Testis (tissue), 3 donors: ENCODE measurements around the gene KCNJ15. TPM values are rescaled to one million over a fixed set of nuclear protein-coding genes. Genes with fewer than 3 reads are reported as not detected.

Experiments used
- DNase-seq: peaks from one replicate; pipeline ENCODE4 v3.0.0-alpha.2; 2019
- H3K27ac ChIP-seq, 2 donors: fragments of 200-600 bp; sonication (generic); one replicate each; pipeline ENCODE4 v1.5.1; 2019
- H3K27me3 ChIP-seq: fragments of 200-600 bp; sonication (generic); one replicate; pipeline ENCODE4 v1.5.1; 2019
- H3K36me3 ChIP-seq: fragments of 200-600 bp; sonication (generic); one replicate; pipeline ENCODE4 v1.5.1; 2017; ENCODE audit warnings: low read depth; ENCODE audit errors: missing control alignments
- H3K4me1 ChIP-seq: fragments of 200-600 bp; sonication (generic); one replicate; pipeline ENCODE4 v1.5.1; 2019
- H3K4me3 ChIP-seq, 2 donors: fragments of 200-600 bp; sonication (generic); one replicate each; pipeline ENCODE4 v1.5.1; 2017 to 2019
- H3K9me3 ChIP-seq: fragments of 200-600 bp; sonication (generic); one replicate; pipeline ENCODE4 v1.5.1; 2017
- CTCF ChIP-seq, 3 experiments: fragments of 450-650 bp in 2 of 3; fragments of 200-600 bp in 1 of 3; sonication (generic) in 1 of 3; IDR thresholded peaks; one replicate each; pipeline ENCODE4 v1.5.1; 2016 to 2019; ENCODE audit warnings: antibody characterized with exemption in 3 of 3, mild to moderate bottlenecking in 2 of 3, moderate library complexity in 1 of 3
- POLR2A ChIP-seq: fragments of 450-650 bp; IDR thresholded peaks from one replicate; pipeline ENCODE4 v1.6.1; 2017; ENCODE audit warnings: antibody characterized with exemption, mild to moderate bottlenecking, moderate library complexity
- WGBS, 2 donors: methylation state at CpG; one replicate each; pipeline ENCODE4 v1.1.5; 2018; 5-methylcytosine and 5-hydroxymethylcytosine counted together
- intact Hi-C: fragments of 100-400 bp; cut with DNase I; formaldehyde crosslinking; loops from one replicate; pipeline ENCODE4 v1.15.1; 2023; ENCODE audit warnings: low total_unique reads
- polyA plus RNA-seq: library from polyadenylated mRNA; stranded (reverse); fragments of 350-450 nt; fragmentation: Illumina TruSeq; extraction: RNeasy Lipid Tissue Mini Kit (QIAGEN cat#74804); gene quantifications from one replicate; pipeline ENCODE4 v1.2.3, GENCODE V29; 2014; ENCODE audit warnings: low read depth, low replicate concordance; ENCODE audit not compliant: insufficient read depth
- total RNA-seq, 2 donors: library from RNA; depleted of rRNA; stranded (reverse); fragments of >200 nt; gene quantifications; one replicate each; pipeline ENCODE4 v1.2.3, GENCODE V29; 2016

The KCNJ15 gene
- total and polyA plus RNA-seq, 3 donors from 2014 or later: 4.9 to 13.0 (median 6.4) TPM

DNA sequence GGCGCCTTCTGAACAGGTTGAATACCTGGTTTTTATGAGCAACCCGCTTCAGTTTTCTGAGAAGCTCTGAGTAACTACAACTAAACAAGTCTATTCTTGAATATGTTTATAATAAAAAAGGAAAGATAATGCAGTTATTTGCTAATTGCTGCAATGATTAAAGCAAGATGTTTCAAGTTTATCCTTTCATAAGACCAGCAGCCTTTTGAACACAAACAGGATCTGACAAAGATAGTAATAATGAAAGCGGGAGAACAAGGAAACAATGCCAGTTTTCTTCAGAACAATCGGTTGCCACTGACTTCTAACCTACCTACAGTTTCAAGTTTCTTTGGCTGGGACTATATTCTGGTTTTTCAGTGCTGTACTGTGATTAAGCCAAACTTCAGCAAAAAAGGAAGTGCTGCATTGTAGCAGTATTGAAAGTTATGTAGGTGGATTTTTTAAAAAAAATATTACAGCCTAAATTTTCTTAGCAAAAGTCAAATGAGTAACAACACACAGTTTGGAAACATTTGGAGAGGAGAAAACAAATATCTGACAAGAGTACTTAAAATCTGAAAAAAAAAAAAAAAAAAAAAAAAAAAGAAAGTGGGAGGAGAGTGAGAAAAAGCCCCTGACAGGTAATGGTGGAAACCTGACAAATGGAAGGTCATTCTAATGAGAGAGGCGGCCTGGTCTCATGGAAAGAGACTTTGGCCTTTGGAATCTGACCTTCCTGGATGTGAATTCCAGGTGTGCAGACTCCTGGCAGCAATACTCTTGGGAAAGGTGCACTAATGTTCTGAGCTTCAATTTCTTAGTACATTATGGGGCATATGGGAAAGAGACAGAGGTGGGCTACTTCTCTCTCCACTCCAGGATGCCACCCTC lies 11.4 kb downstream of the KCNJ15 start:
- H3K27me3 ChIP-seq: no peaks in the 10 kb centered on the region
- DNase-seq: no peak
- H3K4me1 ChIP-seq: peaks cover 18% of the 10 kb centered on the region
- H3K36me3 ChIP-seq: no peaks in the 10 kb centered on the region
- H3K9me3 ChIP-seq: no peaks in the 10 kb centered on the region
- H3K4me3 ChIP-seq: no peak overlapping the region
- intact Hi-C loops: no loop called here
- 64 to 66% methylated on average over 5 of the region's 5 CpGs for WGBS, 2 donors
- H3K27ac ChIP-seq: no peak overlapping the region
- TF ChIP-seq CTCF (IDR thresholded peaks at IDR 0.05) (no peak), POLR2A (no peak)

- intact Hi-C loops: no loop called here
- Histone ChIP-seq H3K27me3 (no peaks in the 10 kb centered on the region), H3K27ac (no peak overlapping the region), H3K9me3 (no peaks in the 10 kb centered on the region), H3K4me3 (no peak overlapping the region), H3K36me3 (no peaks in the 10 kb centered on the region), H3K4me1 (peaks cover 18% of the 10 kb centered on the region)
- WGBS, 2 donors: 68 to 69% methylated on average over 5 of the region's 5 CpGs
- DNase-seq: no peak
- TF ChIP-seq POLR2A (no peak), CTCF (IDR thresholded peaks at IDR 0.05) (no peak)
These were observed 12.2 kb downstream of the KCNJ15 start for GRCh38 chr21:38268864-38269575.

- TF ChIP-seq POLR2A (no peak), CTCF (IDR thresholded peaks at IDR 0.05) (no peak)
- no peak overlapping the region for H3K4me3 ChIP-seq
- H3K36me3 ChIP-seq: no peaks in the 10 kb centered on the region
- peaks cover 18% of the 10 kb centered on the region for H3K4me1 ChIP-seq
- H3K27ac ChIP-seq: no peak overlapping the region
- H3K9me3 ChIP-seq: no peaks in the 10 kb centered on the region
- no peak for DNase-seq
- no peaks in the 10 kb centered on the region for H3K27me3 ChIP-seq
- WGBS, 2 donors: 39 to 42% methylated on average over 2 of the region's 2 CpGs
- intact Hi-C loops: no loop called here
These were observed 12.8 kb downstream of the KCNJ15 start for GRCh38 chr21:38269576-38269936.

GRCh38 chr21:38272215-38272614 lies 15.4 kb downstream of the KCNJ15 start:
- Histone ChIP-seq H3K36me3 (no peaks in the 10 kb centered on the region), H3K27ac (no peak overlapping the region), H3K4me3 (no peak overlapping the region), H3K9me3 (no peaks in the 10 kb centered on the region), H3K27me3 (no peaks in the 10 kb centered on the region), H3K4me1 (peaks cover 18% of the 10 kb centered on the region)
- intact Hi-C loops: no loop called here
- WGBS, 2 donors: 66 to 80% methylated on average over 6 of the region's 6 CpGs
- no peak for DNase-seq
- TF ChIP-seq CTCF (IDR thresholded peaks at IDR 0.05) (no peak), POLR2A (no peak)
